ENCODE results near the gene PRTG. TPM values are rescaled to one million over a fixed set of nuclear protein-coding genes. Genes with fewer than 3 reads are reported as not detected.

PRTG gene
- total and polyA plus RNA-seq, 10 of the 15 experiments (the other 5 are each of a cell fraction or from before 2014, with no cell fraction given), result under 0.01 to 0.25 TPM; not detected in 8

DNA sequence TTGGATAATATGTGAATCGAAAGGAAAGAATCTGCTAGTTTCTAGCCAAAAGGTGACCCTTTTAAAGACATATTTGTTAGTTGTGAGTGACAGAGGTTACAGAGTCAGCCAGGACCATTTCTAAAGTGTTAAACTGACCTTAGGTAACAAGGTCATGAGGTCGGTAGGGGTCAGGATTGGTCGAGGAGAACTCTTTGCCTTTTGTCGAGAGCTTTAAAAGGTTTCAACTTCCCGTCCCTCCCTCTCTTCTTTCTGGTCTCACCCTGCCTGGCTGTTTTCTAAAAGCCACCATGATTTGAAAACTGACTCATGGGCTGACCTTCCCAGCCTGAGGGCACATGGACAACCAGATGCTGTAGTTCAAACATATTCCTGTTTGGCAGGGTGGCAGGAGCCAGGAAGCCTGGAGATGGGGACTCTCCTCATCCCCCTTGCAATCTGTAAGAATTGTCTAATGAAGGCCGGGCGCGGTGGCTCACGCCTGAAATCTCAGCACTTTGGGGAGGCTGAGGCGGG, 25.8 kb upstream of the PRTG start:
- DNase-seq (ENCODE audit: low read depth, low spot score), result no peak
- intact Hi-C loops (cut with micrococcal nuclease; ENCODE audit: unreplicated experiment), result no loop called here
- ChIA-PET CTCF (interaction anchor here (0.5 kb wide), 1 partner anchor 53 kb away, joined by 3 read pairs; no protein-coding TSS in a partner anchor), SMC1A (ENCODE audit: uncharacterized antibody, unreplicated experiment) (no interaction called here), RAD21 (ENCODE audit: unreplicated experiment) (no interaction called here), POLR2A (no interaction called here)
- no peaks in the 10 kb centered on the region for H3K36me3 ChIP-seq (ENCODE audit: control insufficient read depth in 2 of 2, insufficient read depth in 2 of 2, low read length in 1 of 2)
- no peaks in the 10 kb centered on the region for H3K79me2 ChIP-seq (ENCODE audit: control insufficient read depth, insufficient read depth, low read length)
- FAIRE-seq, result no peak
- BruUV-seq (replicated peaks), result no TSS peak
- no peaks in the 10 kb centered on the region for H4K20me1 ChIP-seq (ENCODE audit: control insufficient read depth, insufficient read depth)
- WGBS (ENCODE audit: insufficient coverage, insufficient replicate concordance, low lambda C conversion rate, missing lambda C conversion rate), result 60% methylated on average over 10 of the region's 10 CpGs
- H3K4me1 ChIP-seq (ENCODE audit: control insufficient read depth, insufficient read depth, low read length), result no peaks in the 10 kb centered on the region
- H3K9me3 ChIP-seq (replicated peaks; ENCODE audit: control insufficient read depth, insufficient read depth, low read length), result no peaks in the 10 kb centered on the region
- no peak overlapping the region for H3K27ac ChIP-seq (ENCODE audit: control insufficient read depth, insufficient read depth)
- no peaks in the 10 kb centered on the region; a peak in 1 of 4 replicates for H3K27me3 ChIP-seq (replicated peaks in 1 of 2; ENCODE audit: control insufficient read depth in 2 of 2, insufficient read depth in 2 of 2, low read length in 1 of 2)
- no peak overlapping the region for H3K4me3 ChIP-seq
- ATAC-seq, result no peak
- in situ Hi-C loops (cut with MboI), result no loop called here
- no peak overlapping the region for H2AFZ ChIP-seq (ENCODE audit: control insufficient read depth, low read depth, low read length)
- TF ChIP-seq CREM (IDR thresholded peaks at IDR 0.05; ENCODE audit: low read depth), result no peak
- TF ChIP-seq, protein P1, sequence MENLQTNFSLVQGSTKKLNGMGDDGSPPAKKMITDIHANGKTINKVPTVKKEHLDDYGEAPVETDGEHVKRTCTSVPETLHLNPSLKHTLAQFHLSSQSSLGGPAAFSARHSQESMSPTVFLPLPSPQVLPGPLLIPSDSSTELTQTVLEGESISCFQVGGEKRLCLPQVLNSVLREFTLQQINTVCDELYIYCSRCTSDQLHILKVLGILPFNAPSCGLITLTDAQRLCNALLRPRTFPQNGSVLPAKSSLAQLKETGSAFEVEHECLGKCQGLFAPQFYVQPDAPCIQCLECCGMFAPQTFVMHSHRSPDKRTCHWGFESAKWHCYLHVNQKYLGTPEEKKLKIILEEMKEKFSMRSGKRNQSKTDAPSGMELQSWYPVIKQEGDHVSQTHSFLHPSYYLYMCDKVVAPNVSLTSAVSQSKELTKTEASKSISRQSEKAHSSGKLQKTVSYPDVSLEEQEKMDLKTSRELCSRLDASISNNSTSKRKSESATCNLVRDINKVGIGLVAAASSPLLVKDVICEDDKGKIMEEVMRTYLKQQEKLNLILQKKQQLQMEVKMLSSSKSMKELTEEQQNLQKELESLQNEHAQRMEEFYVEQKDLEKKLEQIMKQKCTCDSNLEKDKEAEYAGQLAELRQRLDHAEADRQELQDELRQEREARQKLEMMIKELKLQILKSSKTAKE (IDR thresholded peaks at IDR 0.05; ENCODE audit: low read depth, poor library complexity, severe bottlenecking), result no peak
- no peak overlapping the region for H3K9ac ChIP-seq (ENCODE audit: control insufficient read depth, insufficient read depth, low read length)
- H3K4me2 ChIP-seq (ENCODE audit: control insufficient read depth, insufficient read depth), result no peak overlapping the region

GRCh38 chr15:55766676-55767075, 23.7 kb upstream of the PRTG start:
- H3K4me3 ChIP-seq, result no peak overlapping the region
- no peaks in the 10 kb centered on the region for H3K79me2 ChIP-seq (ENCODE audit: control insufficient read depth, insufficient read depth, low read length)
- no peak overlapping the region for H3K4me2 ChIP-seq (ENCODE audit: control insufficient read depth, insufficient read depth)
- 24% methylated on average over 4 of the region's 4 CpGs for WGBS (ENCODE audit: insufficient coverage, insufficient replicate concordance, low lambda C conversion rate, missing lambda C conversion rate)
- H3K9me3 ChIP-seq (replicated peaks; ENCODE audit: control insufficient read depth, insufficient read depth, low read length), result no peaks in the 10 kb centered on the region
- intact Hi-C loops (cut with micrococcal nuclease; ENCODE audit: unreplicated experiment), result no loop called here
- DNase-seq (ENCODE audit: low read depth, low spot score) (no peak), FAIRE-seq (no peak), ATAC-seq (no peak)
- BruUV-seq (replicated peaks), result no TSS peak
- H3K4me1 ChIP-seq (ENCODE audit: control insufficient read depth, insufficient read depth, low read length), result no peaks in the 10 kb centered on the region
- POLR2A ChIA-PET, result no interaction called here
- H3K27me3 ChIP-seq (replicated peaks in 1 of 2; ENCODE audit: control insufficient read depth in 2 of 2, insufficient read depth in 2 of 2, low read length in 1 of 2), result no peaks in the 10 kb centered on the region
- no peaks in the 10 kb centered on the region for H3K36me3 ChIP-seq (ENCODE audit: control insufficient read depth in 2 of 2, insufficient read depth in 2 of 2, low read length in 1 of 2)
- SMC1A ChIA-PET (ENCODE audit: uncharacterized antibody, unreplicated experiment), result no interaction called here
- H3K27ac ChIP-seq (ENCODE audit: control insufficient read depth, insufficient read depth), result no peak overlapping the region
- RAD21 ChIA-PET (ENCODE audit: unreplicated experiment), result no interaction called here
- no peak overlapping the region for H3K9ac ChIP-seq (ENCODE audit: control insufficient read depth, insufficient read depth, low read length)
- H2AFZ ChIP-seq (ENCODE audit: control insufficient read depth, low read depth, low read length), result no peak overlapping the region
- no peaks in the 10 kb centered on the region for H4K20me1 ChIP-seq (ENCODE audit: control insufficient read depth, insufficient read depth)
- TF ChIP-seq ZSCAN29 (IDR thresholded peaks at IDR 0.05) (no peak), BCL11A (IDR thresholded peaks at IDR 0.05; ENCODE audit: low read depth, low read length) (no peak), PAX5 (IDR thresholded peaks at IDR 0.05; ENCODE audit: borderline replicate concordance, low read depth, low read length) (no peak), ZNF274 (IDR thresholded peaks at IDR 0.05; ENCODE audit: insufficient read depth, insufficient read length) (no peak), ZBTB33 (IDR thresholded peaks at IDR 0.05) (no peak)
- TF ChIP-seq, protein P2, sequence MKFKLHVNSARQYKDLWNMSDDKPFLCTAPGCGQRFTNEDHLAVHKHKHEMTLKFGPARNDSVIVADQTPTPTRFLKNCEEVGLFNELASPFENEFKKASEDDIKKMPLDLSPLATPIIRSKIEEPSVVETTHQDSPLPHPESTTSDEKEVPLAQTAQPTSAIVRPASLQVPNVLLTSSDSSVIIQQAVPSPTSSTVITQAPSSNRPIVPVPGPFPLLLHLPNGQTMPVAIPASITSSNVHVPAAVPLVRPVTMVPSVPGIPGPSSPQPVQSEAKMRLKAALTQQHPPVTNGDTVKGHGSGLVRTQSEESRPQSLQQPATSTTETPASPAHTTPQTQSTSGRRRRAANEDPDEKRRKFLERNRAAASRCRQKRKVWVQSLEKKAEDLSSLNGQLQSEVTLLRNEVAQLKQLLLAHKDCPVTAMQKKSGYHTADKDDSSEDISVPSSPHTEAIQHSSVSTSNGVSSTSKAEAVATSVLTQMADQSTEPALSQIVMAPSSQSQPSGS (IDR thresholded peaks at IDR 0.05; ENCODE audit: low read length), result no peak
- in situ Hi-C loops (cut with MboI), result no loop called here
- CTCF ChIA-PET, result no interaction called here
